ENCODE measurements around the gene CFAP54.
A peak's percentile ranks its signal among the peaks of the same experiment; 100 is the strongest.

The CFAP54 gene

DNA sequence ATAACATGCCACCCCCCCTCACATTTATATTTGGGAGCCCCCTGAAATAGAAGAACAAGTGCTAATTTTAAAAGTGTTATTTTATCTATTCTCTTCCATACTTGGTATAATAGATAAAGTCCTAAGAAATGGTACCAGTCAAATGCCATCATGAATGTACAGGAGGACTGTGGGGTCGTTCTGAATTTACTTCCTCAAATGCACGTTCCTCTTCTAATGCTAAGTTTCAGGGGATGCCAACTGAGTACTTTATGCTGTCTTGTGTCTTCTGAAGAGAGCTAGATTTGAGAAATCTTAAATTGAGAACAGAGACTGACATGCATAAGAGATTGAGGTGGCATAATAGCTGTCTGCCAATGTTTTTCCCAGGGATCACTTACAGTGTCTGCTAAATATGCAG, 59.0 kb downstream of the CFAP54 start:
- Histone ChIP-seq H3K4me1 (ENCODE audit: control insufficient read depth, low read depth, low read length) (no peaks in the 10 kb centered on the region), H3K18ac (ENCODE audit: low read length) (no peak overlapping the region), H3K36me3 (ENCODE audit: control insufficient read depth, insufficient read depth, low read length) (no peaks in the 10 kb centered on the region), H2BK120ac (ENCODE audit: low read depth, low read length) (no peak overlapping the region), H2AK5ac (ENCODE audit: low read length) (no peak overlapping the region), H3K56ac (ENCODE audit: low read length) (no peak overlapping the region), H3K79me1 (ENCODE audit: low read length) (no peaks in the 10 kb centered on the region), H3K27ac (ENCODE audit: low read depth, low read length) (no peak overlapping the region), H3K4me2 (ENCODE audit: low read length) (no peak overlapping the region), H2BK15ac (replicated peaks; ENCODE audit: low read depth) (no peak overlapping the region), H3K27me3 (ENCODE audit: insufficient read depth, low read length, poor library complexity) (no peaks in the 10 kb centered on the region), H3K4ac (ENCODE audit: low read depth, low read length) (no peak overlapping the region), H2BK5ac (ENCODE audit: low read length) (no peak overlapping the region), H4K8ac (ENCODE audit: low read depth, low read length) (no peak overlapping the region), H4K5ac (ENCODE audit: low read length) (no peak overlapping the region), H3K23ac (ENCODE audit: low read length) (no peak overlapping the region), H3K79me2 (ENCODE audit: control insufficient read depth, insufficient read depth, low read length) (no peaks in the 10 kb centered on the region), H3K9ac (ENCODE audit: low read length) (no peak overlapping the region), H3K4me3 (ENCODE audit: low read length) (no peak overlapping the region)
- no peak for DNase-seq
- WGBS (ENCODE audit: extremely low coverage, insufficient coverage, low lambda C conversion rate), result no CpG with 5 or more reads among the region's 2 CpGs

DNA sequence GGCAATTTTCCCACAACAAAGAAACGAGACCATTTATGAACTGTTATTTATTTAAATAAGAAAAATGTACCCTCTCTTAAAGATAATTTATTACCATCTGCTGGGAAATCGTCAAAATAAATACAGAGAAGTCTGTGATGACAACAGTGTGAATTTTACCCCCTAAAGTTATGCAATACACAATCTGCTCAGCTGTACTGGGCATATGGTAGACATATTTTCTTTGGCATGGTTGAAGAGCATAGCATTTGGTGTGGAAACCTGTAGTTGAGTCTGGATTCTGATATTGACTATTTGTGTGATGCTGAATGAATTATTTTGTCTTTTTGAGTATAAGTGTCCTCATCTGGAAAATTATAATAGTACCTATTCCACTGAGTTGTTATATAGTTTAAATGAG, 60.0 kb downstream of the CFAP54 start:
- no peaks in the 10 kb centered on the region for H3K27me3 ChIP-seq (ENCODE audit: insufficient read depth, low read length, poor library complexity)
- DNase-seq, result no peak
- no peaks in the 10 kb centered on the region for H3K4me1 ChIP-seq (ENCODE audit: control insufficient read depth, low read depth, low read length)
- H2AK5ac ChIP-seq (ENCODE audit: low read length), result no peak overlapping the region
- no peak overlapping the region for H4K5ac ChIP-seq (ENCODE audit: low read length)
- no peaks in the 10 kb centered on the region for H3K79me2 ChIP-seq (ENCODE audit: control insufficient read depth, insufficient read depth, low read length)
- no peak overlapping the region for H3K18ac ChIP-seq (ENCODE audit: low read length)
- no peak overlapping the region for H2BK15ac ChIP-seq (replicated peaks; ENCODE audit: low read depth)
- no peak overlapping the region for H3K4me2 ChIP-seq (ENCODE audit: low read length)
- no peak overlapping the region for H3K9ac ChIP-seq (ENCODE audit: low read length)
- no peak overlapping the region for H3K27ac ChIP-seq (ENCODE audit: low read depth, low read length)
- no peak overlapping the region for H2BK120ac ChIP-seq (ENCODE audit: low read depth, low read length)
- no peak overlapping the region for H3K56ac ChIP-seq (ENCODE audit: low read length)
- no CpG with 5 or more reads among the region's 2 CpGs for WGBS (ENCODE audit: extremely low coverage, insufficient coverage, low lambda C conversion rate)
- H2BK5ac ChIP-seq (ENCODE audit: low read length), result no peak overlapping the region
- no peak overlapping the region for H3K4me3 ChIP-seq (ENCODE audit: low read length)
- H3K79me1 ChIP-seq (ENCODE audit: low read length), result no peaks in the 10 kb centered on the region
- H3K36me3 ChIP-seq (ENCODE audit: control insufficient read depth, insufficient read depth, low read length), result no peaks in the 10 kb centered on the region
- no peak overlapping the region for H3K23ac ChIP-seq (ENCODE audit: low read length)
- no peak overlapping the region for H4K8ac ChIP-seq (ENCODE audit: low read depth, low read length)
- no peak overlapping the region for H3K4ac ChIP-seq (ENCODE audit: low read depth, low read length)

GRCh38 chr12:96570579-96570978, 81.2 kb downstream of the CFAP54 start:
- no peaks in the 10 kb centered on the region for H3K79me1 ChIP-seq (ENCODE audit: low read length)

DNA sequence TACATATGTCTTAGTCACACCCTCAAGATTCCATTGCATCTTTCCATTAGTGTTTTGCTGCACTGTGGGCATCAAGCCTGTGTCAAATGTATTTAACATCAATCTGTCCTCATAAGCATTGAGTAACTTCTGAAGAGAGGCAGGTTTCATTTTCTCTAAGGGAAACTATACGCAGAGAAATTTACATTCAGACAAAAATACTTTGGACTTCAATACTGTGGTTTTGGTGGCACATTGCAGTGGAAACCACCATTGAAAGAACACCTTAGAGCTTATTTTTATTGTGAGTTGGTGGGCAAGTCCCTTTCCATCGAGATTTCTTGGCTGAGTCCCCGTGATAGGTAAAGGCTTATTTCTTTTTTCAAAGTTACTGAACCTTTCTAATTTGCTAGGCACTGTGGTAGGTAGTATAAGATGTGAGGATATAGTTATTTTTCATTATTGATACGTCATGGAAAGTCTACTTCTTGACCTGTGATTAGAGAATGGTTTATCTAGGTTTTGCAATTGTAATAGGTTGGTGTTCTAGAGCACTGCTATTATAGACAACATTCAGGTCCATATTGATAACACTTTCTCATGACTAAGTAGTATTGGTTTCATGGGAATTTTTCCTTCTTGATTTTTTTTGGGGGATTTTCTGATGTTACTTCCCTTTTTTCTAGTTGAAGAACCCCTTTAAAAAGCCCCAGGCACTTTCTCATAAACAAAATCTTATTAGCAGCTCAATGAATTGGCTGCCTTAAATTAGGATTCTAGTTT, 81.9 kb downstream of the CFAP54 start:
- Histone ChIP-seq H3K27ac (ENCODE audit: low read depth, low read length) (no peak overlapping the region), H2BK5ac (ENCODE audit: low read length) (no peak overlapping the region), H3K4ac (ENCODE audit: low read depth, low read length) (no peak overlapping the region), H4K8ac (ENCODE audit: low read depth, low read length) (no peak overlapping the region), H3K23ac (ENCODE audit: low read length) (no peak overlapping the region), H3K79me1 (ENCODE audit: low read length) (no peaks in the 10 kb centered on the region), H3K4me3 (ENCODE audit: low read length) (no peak overlapping the region), H2AK5ac (ENCODE audit: low read length) (no peak overlapping the region), H2BK120ac (ENCODE audit: low read depth, low read length) (no peak overlapping the region), H2BK15ac (replicated peaks; ENCODE audit: low read depth) (no peak overlapping the region), H3K4me1 (ENCODE audit: control insufficient read depth, low read depth, low read length) (no peaks in the 10 kb centered on the region), H4K5ac (ENCODE audit: low read length) (no peak overlapping the region), H3K4me2 (ENCODE audit: low read length) (no peak overlapping the region), H3K36me3 (ENCODE audit: control insufficient read depth, insufficient read depth, low read length) (no peaks in the 10 kb centered on the region), H3K9ac (ENCODE audit: low read length) (no peak overlapping the region), H3K18ac (ENCODE audit: low read length) (no peak overlapping the region), H3K27me3 (ENCODE audit: insufficient read depth, low read length, poor library complexity) (no peaks in the 10 kb centered on the region), H3K79me2 (ENCODE audit: control insufficient read depth, insufficient read depth, low read length) (no peaks in the 10 kb centered on the region), H3K56ac (ENCODE audit: low read length) (no peak overlapping the region)
- DNase-seq, result no peak
- WGBS (ENCODE audit: extremely low coverage, insufficient coverage, low lambda C conversion rate), result no CpG with 5 or more reads among the region's 4 CpGs

More at GRCh38 chr12:96570579-96570978, 81.2 kb downstream of the CFAP54 start:
- Histone ChIP-seq H3K4me1 (ENCODE audit: control insufficient read depth, low read depth, low read length) (no peaks in the 10 kb centered on the region), H3K27me3 (ENCODE audit: insufficient read depth, low read length, poor library complexity) (no peaks in the 10 kb centered on the region), H3K9ac (ENCODE audit: low read length) (no peak overlapping the region), H3K27ac (ENCODE audit: low read depth, low read length) (no peak overlapping the region), H2BK120ac (ENCODE audit: low read depth, low read length) (no peak overlapping the region), H2BK5ac (ENCODE audit: low read length) (no peak overlapping the region), H3K56ac (ENCODE audit: low read length) (no peak overlapping the region), H3K4me3 (ENCODE audit: low read length) (no peak overlapping the region), H3K79me2 (ENCODE audit: control insufficient read depth, insufficient read depth, low read length) (no peaks in the 10 kb centered on the region), H3K36me3 (ENCODE audit: control insufficient read depth, insufficient read depth, low read length) (no peaks in the 10 kb centered on the region), H2BK15ac (replicated peaks; ENCODE audit: low read depth) (no peak overlapping the region), H3K23ac (ENCODE audit: low read length) (no peak overlapping the region), H4K5ac (ENCODE audit: low read length) (no peak overlapping the region), H3K4ac (ENCODE audit: low read depth, low read length) (no peak overlapping the region), H3K4me2 (ENCODE audit: low read length) (no peak overlapping the region), H2AK5ac (ENCODE audit: low read length) (no peak overlapping the region), H3K18ac (ENCODE audit: low read length) (no peak overlapping the region), H4K8ac (ENCODE audit: low read depth, low read length) (no peak overlapping the region)
- DNase-seq, result no peak

DNA sequence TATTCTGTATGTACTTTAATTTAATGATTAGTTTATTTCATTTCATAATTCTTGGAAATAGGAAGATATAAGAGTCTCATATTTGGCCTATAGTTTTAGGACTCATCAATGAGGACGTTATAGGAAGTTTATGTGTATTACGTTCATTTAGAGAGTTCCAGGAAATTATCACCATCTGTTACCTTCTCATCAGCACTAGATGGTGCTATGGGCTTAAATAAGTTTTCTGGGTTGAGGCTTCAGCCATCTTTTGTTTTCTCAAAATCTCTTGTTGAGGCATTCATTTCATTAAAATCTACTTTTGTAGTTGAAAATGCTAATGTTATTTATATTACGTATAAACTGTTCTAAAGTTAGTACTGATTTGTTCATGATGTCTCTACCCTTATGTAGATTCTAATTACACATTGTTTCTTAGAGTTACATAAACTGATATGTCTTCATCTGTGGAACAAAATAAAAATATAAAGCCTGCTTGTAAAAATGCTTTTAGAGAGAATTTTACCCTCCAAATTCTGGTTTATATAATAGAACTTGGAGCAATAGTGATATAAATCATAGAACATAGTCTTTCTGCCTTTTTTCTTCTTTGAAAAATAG, 89.2 kb downstream of the CFAP54 start:
- WGBS (ENCODE audit: extremely low coverage, insufficient coverage, low lambda C conversion rate), result no CpG with 5 or more reads among the region's 3 CpGs
- no peak overlapping the region for H3K4me3 ChIP-seq (ENCODE audit: low read length)
- H4K5ac ChIP-seq (ENCODE audit: low read length), result no peak overlapping the region
- H3K27ac ChIP-seq (ENCODE audit: low read depth, low read length), result no peak overlapping the region
- peak; percentile 69 for DNase-seq
- H3K27me3 ChIP-seq (ENCODE audit: insufficient read depth, low read length, poor library complexity), result no peaks in the 10 kb centered on the region
- H2BK15ac ChIP-seq (replicated peaks; ENCODE audit: low read depth), result no peak overlapping the region
- H3K56ac ChIP-seq (ENCODE audit: low read length), result no peak overlapping the region
- H2BK5ac ChIP-seq (ENCODE audit: low read length), result no peak overlapping the region
- no peaks in the 10 kb centered on the region for H3K79me2 ChIP-seq (ENCODE audit: control insufficient read depth, insufficient read depth, low read length)
- no peak overlapping the region for H3K4me2 ChIP-seq (ENCODE audit: low read length)
- H3K4ac ChIP-seq (ENCODE audit: low read depth, low read length), result no peak overlapping the region
- no peaks in the 10 kb centered on the region for H3K4me1 ChIP-seq (ENCODE audit: control insufficient read depth, low read depth, low read length)
- H3K18ac ChIP-seq (ENCODE audit: low read length), result no peak overlapping the region
- no peaks in the 10 kb centered on the region for H3K79me1 ChIP-seq (ENCODE audit: low read length)
- H2AK5ac ChIP-seq (ENCODE audit: low read length), result no peak overlapping the region
- no peak overlapping the region for H4K8ac ChIP-seq (ENCODE audit: low read depth, low read length)
- H2BK120ac ChIP-seq (ENCODE audit: low read depth, low read length), result no peak overlapping the region
- H3K9ac ChIP-seq (ENCODE audit: low read length), result no peak overlapping the region
- H3K23ac ChIP-seq (ENCODE audit: low read length), result no peak overlapping the region
- H3K36me3 ChIP-seq (ENCODE audit: control insufficient read depth, insufficient read depth, low read length), result no peaks in the 10 kb centered on the region

GRCh38 chr12:96585977-96586376, 96.6 kb downstream of the CFAP54 start:
- no peak overlapping the region for H3K27ac ChIP-seq (ENCODE audit: low read depth, low read length)
- H2BK5ac ChIP-seq (ENCODE audit: low read length), result no peak overlapping the region
- no peak overlapping the region for H2AK5ac ChIP-seq (ENCODE audit: low read length)
- H3K27me3 ChIP-seq (ENCODE audit: insufficient read depth, low read length, poor library complexity), result no peaks in the 10 kb centered on the region
- no peak overlapping the region for H3K4me3 ChIP-seq (ENCODE audit: low read length)
- WGBS (ENCODE audit: extremely low coverage, insufficient coverage, low lambda C conversion rate), result no CpG with 5 or more reads among the region's 1 CpG
- no peaks in the 10 kb centered on the region for H3K36me3 ChIP-seq (ENCODE audit: control insufficient read depth, insufficient read depth, low read length)
- H3K4me1 ChIP-seq (ENCODE audit: control insufficient read depth, low read depth, low read length), result no peaks in the 10 kb centered on the region
- no peaks in the 10 kb centered on the region for H3K79me1 ChIP-seq (ENCODE audit: low read length)
- H4K8ac ChIP-seq (ENCODE audit: low read depth, low read length), result no peak overlapping the region
- H4K5ac ChIP-seq (ENCODE audit: low read length), result no peak overlapping the region
- H3K56ac ChIP-seq (ENCODE audit: low read length), result no peak overlapping the region
- H3K9ac ChIP-seq (ENCODE audit: low read length), result no peak overlapping the region
- no peak overlapping the region for H3K23ac ChIP-seq (ENCODE audit: low read length)
- no peak overlapping the region for H3K18ac ChIP-seq (ENCODE audit: low read length)
- H3K4me2 ChIP-seq (ENCODE audit: low read length), result no peak overlapping the region
- H2BK120ac ChIP-seq (ENCODE audit: low read depth, low read length), result no peak overlapping the region
- H2BK15ac ChIP-seq (replicated peaks; ENCODE audit: low read depth), result no peak overlapping the region
- no peak for DNase-seq
- H3K4ac ChIP-seq (ENCODE audit: low read depth, low read length), result no peak overlapping the region
- H3K79me2 ChIP-seq (ENCODE audit: control insufficient read depth, insufficient read depth, low read length), result no peaks in the 10 kb centered on the region

Data from mesendoderm (in vitro differentiated cells).